GM04504 (cell line): Measurements from ENCODE around the gene OSBPL1A.
"Not testable (repeated sequence)": the region's sequence is repeated elsewhere in the genome, so short reads cannot be mapped to it uniquely, and the experiment has no call there.

Experiments
- DNase-seq: peaks from one replicate; pipeline ENCODE4 v3.0.0-alpha.2; 2012; ENCODE audit warnings: low read depth

OSBPL1A gene

DNA sequence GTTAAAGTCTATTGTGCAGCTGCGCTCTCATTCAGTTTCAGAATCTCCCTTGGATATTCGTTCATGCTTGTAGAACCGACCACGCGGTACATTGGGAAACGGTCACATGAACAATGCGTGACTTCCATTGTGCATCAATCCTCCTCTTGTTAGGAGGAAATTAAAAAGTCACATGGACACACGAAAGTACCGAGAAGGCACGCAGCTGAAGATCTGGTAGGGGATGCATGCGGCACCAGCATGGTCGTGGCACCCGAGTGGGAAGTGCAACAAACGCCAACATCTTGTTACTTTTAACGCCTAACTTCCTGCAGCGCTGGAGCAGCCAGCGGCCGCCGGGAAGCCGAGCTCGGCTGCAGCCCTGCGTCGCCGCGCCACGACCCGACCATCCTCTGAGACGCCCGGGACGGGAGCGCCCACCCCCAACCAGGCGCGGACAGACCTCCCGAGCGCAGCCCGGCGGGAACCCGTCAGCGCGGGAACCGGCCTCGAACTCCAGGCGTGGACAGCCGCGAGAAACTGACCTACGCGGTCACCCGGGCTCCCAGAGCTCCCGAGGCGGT, 412 bp downstream of the OSBPL1A start:
- DNase-seq: peak; percentile 47

DNA sequence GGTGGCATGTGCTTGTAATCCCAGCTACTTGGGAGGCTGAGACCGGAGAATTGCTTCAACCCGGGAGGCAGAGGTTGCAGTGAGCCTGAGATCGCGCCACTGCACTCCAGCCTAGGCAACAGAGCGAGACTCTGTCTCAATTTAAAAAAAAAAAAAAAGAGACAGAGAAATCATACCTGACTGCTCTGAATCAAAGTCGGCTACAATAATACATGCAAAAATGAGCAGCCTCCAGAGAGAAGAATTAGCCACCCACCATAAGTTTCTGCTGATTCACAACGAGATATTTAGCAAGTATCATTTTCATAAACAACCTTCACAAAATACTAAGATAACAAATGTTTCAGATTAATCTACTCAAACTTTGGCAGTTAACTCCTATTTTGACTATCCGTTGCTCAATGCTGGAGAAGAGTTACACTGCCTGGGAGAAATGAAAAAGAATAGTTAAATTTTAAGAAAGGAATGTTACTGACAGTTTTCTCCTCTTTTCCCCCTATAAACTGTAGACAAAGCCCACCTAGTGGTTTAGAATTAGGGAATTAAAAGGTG, 1.5 kb downstream of the OSBPL1A start:
- no peak for DNase-seq

DNA sequence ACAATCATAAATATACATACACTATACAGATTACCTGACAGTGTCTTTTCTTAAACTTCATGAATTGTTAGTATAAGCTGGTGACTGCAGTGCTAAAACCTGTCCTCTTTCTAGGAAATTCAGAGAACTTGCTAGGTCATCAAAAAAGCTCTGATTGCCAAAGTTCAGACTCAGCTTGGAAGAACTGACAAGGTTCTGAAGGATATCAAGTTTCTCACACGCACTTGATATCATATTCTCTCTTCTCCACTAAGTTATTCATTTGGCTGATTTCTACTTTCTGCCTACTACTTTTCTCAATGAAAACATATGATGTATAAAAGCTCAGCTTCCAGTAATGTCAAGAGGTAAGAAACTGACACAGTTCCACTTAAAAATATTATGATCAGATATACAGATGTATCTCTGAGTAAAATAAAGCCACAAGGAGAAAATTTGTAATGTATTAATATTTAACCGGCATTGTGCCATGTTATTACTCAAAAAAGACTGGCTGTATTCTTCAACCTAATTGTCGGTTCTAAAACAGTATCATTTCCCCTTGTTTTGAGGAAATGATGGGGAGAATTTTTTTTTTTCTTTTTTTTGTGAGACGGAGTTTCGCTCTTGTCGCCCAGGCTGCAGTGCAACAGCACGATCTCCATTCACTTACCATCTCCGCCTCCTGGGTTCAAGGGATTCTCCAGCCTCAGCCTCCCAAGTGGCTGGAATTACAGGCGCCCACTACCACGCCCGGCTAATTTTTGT, 2.4 kb downstream of the OSBPL1A start:
- no peak for DNase-seq

- no peak for DNase-seq
Measured at GRCh38 chr18:24388957-24389356, 8.7 kb downstream of the OSBPL1A start.

DNA sequence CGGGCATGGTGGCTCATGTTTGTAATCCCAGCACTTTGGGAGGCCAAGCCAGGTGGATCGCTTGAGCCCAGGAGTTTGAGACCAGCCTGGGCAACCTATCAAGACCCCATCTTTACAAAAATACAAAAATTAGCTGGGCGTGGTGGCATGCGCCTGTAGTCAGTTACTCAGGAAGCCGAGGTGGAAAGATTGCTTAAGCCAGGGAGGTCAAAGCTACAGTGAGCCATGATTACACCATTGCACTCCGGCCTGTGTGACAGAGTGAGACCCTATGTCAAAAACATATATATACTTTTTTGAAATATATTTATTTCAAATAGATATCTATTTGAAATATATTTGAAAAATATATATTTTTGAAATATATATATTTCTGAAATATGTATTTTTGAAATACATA, 10.9 kb downstream of the OSBPL1A start:
- no peak for DNase-seq

DNA sequence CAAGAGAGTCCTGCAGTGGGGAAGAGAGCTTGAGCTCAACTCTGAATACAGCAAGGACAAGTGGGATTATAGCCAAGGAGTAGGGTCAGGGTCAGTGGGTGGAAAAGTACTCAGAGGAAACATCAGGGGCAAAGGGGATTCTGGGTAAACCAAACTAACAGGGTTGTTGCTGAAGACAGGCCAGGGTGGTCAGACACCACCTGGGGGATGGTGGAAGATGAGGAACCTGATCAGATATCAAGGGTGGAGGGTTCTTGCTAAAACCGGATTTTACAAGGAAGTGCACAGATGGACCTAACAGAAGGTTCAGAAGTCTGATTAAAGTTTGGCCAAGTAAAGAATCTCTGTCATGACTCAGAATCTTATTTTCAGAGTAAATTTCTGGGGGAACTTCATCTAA, 16.5 kb downstream of the OSBPL1A start:
- DNase-seq: no peak

GRCh38 chr18:24380163-24380747, 17.4 kb downstream of the OSBPL1A start:
- DNase-seq: no peak

GRCh38 chr18:24378598-24378997, 19.0 kb downstream of the OSBPL1A start:
- DNase-seq: no peak

DNA sequence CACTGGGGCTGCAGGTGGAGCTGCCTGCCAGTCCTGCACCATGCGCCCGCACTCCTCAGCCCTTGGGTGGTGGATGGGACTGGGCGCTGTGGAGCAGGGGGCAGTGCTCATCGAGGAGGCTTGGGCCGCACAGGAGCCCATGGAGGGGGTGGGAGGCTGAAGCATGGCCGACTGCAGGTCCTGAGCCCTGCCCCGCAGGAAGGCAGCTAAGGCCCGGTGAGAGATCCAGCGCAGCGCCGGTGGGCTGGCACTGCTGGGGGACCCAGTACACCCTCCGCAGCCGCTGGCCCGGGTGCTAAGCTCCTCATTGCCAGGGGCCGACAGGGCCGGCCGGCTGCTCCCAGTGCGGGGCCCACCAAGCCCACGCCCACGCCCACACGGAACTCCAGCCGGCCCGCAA, 21.1 kb downstream of the OSBPL1A start:
- not testable (repeated sequence) for DNase-seq

DNA sequence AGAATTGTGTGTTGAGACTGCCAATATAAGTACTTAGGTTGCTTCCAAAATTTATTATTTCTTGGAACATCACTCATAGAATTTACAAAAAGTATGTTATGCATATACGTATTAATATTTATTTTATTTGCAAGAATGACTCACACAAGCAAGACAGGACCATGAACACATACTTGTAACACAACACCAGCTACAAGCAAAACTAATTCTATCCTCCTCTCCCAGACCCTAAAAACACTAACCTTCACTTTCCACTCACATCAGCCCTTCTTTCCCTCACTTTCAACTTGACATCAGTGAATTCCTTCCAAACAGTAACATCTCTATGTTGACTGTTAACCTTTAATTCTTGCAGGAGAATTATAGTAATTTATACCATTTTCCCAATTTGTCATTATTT, 24.3 kb downstream of the OSBPL1A start:
- DNase-seq: no peak

DNA sequence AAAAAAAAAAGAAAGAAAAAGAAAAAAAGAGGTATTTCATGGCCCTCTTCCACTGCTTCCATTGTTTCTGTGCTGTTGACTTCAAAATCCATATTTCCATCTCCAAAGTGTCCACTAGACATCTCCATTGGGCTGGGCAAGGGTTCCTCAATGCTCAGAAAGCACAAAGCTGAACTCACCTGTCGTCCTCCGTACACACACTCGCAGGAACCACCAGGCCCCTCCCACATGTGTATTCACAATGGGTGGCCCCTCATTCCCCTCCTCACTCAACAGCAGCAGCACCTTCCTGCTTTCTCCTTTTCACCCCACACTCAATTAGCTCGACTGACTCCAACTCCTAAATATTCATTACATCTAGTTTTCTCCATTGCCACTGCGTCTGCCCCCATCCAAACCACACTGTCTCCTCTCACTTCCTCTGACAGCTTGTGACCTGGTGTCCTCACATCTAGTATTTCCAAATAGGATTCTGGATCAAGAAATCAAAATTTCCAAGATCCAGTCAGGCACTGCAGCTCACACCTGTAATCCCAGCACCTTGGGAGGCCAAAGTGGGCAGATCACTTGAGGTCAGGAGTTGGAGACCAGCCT, 25.2 kb downstream of the OSBPL1A start:
- DNase-seq: no peak

GRCh38 chr18:24370120-24370519, 27.5 kb downstream of the OSBPL1A start:
- no peak for DNase-seq

DNA sequence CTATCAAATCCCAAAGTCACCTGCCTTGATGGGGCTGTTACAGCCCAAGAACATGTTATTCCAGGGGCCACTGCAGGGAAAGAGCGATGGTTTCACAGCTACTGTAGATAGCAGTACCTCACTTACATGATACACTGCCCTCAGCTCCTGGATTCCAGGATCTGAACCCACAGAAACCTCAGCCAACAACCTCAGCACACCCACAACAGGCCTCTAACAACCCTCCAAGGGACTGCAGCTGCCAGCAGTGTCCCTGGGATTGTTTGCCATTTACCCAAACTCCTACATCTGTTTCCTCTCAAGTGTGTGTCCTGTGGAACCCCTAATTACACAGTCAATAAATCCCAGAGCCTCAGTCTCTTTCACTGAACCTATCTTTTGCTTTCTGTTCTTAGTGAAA, 28.2 kb downstream of the OSBPL1A start:
- peak; percentile 44 for DNase-seq

DNA sequence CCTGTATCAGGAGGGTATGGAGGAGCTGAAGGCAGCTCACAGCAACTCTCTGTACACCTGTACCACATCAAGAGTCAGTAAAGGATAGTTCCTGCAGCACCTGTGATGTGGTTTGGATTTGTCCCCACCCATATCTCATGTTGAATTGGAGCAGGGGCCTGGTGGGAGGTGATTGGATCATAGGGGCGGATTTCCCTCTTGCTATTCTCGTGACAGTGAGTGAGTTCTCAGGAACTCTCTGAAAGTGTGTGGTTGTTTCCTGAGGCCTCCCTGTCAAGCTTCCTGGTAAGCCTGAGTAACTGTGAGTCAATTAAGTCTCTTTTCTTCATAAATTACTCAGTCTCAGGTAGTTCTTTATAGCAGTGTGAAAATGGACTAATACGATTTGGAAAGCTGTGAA, 28.9 kb downstream of the OSBPL1A start:
- no peak for DNase-seq

DNA sequence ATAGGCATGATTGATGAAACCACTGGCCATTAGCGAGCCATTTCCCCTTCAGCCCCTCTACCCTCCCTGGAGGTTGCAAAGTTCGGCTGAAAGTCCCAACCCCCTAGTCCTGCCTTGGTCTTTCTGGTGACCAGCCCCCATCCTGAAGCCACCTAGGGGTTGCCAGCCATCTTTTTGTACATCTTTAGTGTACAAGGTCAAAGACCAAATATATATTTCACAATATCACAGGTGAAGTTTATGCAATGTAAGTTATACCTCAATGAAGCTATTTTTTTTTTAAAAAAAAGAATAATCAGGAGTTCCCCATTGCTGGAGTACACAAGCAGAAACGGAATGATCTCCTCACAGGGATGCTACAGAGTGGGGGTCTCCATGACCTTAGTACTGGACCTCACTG, 31.3 kb downstream of the OSBPL1A start:
- no peak for DNase-seq

DNA sequence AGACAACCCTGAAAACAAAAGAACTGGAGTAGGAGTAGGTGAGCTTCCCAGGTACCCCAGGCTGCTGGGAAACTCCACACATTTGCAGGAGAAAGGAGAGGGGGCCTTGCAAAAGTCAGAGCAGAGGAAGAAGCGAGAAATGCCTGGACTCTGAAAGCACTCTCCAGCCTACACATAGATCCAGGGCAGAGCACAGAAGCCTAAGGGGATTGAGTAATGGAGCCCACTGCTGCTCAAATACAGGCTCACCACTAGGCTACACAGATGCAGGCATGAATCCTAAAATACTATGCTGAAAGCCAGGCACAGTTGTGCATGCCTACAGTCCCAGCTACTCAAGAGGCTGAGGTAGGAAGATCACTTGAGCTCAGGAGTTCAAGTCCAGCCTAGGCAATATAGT, 33.4 kb downstream of the OSBPL1A start:
- no peak for DNase-seq

DNA sequence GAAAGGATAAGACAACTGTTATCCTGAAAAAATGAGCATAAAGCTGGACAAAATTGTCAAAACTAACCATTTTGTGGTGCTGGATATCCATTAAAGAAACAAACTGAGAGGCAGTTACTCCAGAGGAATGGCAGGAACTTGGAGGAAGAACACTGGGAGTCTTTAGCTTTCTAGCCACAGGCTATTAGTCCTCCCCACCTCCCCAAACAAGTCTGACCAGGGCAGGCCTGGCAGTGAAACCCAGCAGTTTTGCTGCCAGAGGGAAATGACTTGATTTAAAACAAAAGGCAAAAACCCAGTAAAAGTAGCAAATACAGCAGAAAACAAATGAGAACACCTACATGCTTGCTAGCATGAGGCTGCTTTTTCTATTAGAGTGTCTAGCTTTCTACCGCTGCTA, 34.9 kb downstream of the OSBPL1A start:
- no peak for DNase-seq

DNA sequence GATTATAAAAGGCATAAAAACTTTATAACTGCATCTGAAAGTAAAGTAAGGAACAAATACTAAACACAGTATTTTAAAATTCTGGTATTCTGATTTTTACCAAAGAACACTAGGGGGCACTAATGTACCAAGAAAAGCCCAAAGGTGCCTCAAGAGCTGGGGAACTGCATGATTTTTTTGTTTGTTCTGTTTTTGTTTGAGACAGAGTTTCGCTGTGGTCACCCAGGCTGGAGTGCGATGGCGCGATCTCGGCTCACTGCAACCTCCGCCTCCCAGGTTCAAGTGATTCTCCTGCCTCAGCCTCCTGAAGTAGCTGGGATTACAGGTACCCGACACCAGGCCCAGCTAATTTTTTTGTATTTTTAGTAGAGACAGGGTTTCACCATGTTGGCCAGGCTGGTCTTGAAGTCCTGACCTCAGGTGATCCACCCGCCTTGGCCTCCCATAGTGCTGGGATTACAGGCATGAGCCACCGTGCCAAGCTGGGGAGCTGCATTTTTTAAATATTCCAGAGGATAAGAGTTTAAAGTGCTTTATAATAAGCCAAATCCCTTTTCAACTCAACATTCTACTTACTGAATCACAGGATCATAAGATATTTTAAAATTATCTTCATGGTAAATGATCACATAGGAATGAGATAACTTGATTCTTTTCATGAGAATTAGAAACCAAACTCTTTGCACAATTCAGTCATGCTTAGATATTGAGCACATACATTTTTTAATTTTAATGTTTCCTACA, 37.7 kb downstream of the OSBPL1A start:
- peak; percentile 32 for DNase-seq

DNA sequence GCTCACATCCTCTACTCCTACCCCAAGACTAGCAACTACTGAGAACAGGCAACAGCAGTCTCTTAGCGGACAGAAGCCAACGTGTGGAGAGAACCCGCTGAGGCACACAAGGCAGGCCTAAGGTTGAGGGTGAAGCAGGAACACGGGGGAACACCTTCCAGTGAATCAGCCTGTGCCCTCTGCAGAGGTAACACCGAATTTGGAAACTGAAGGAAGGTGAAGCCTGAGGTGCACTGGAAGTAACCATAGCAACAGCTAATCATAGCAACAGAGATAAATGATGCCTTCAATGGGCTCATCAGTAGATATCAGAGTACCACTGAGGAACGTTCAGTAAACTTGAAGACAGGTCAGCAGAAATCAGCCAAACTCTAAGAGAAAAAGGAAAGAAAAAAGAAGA, 43.3 kb downstream of the OSBPL1A start:
- no peak for DNase-seq

- no peak for DNase-seq
Measured at GRCh38 chr18:24346254-24346653, 51.4 kb downstream of the OSBPL1A start.

GRCh38 chr18:24344509-24344908, 53.1 kb downstream of the OSBPL1A start:
- DNase-seq: no peak

DNA sequence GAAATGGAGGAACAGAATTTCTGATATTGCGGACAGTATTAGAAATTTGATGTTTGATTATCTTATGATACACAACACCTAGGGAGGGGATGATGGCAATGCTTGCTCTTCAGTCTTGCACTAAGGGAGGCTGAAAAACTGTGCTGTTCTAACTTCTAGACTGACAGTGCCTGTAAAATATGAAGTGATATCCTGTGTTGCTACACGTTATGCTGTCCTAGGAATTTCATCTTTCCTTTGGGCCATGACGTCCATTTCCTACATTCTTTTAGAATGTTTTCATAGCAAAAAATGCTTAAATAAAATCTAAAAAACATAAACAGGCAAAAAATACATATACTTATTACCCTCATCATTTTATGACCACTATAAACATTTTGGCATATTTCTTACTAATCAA, 55.3 kb downstream of the OSBPL1A start:
- no peak for DNase-seq
